A549 (cell line): ENCODE measurements around the gene UAP1. TPM values are rescaled to one million over a fixed set of nuclear protein-coding genes. Genes with fewer than 3 reads are reported as not detected.

Source experiments
- ATAC-seq, 2 experiments: fragments of 200-7000 bp in 1 of 2; fragments of >200 bp in 1 of 2; cut with Nextera tagmentation in 1 of 2; cut with Tn5 transposase in 1 of 2; 3 replicates each; pipeline versions ENCODE4 v1.8.0 to v1.9.1; 2018 to 2020; ENCODE audit warnings: mild to moderate bottlenecking in 1 of 2, moderate library complexity in 1 of 2
- CTCF ChIA-PET: fragments of 300-600 bp; sonication (Branson Sonifier 250); formaldehyde crosslinking; extraction: SDS; loops from one replicate; lab custom pipeline; 2021; ENCODE audit warnings: antibody characterized with exemption, inconsistent platforms; lab: Yijun Ruan, JAX
- POLR2A ChIA-PET: fragments of 350-600 bp; formaldehyde crosslinking; extraction: SDS; loops from one replicate; lab custom pipeline; 2021; ENCODE audit warnings: antibody characterized with exemption, inconsistent platforms; lab: Yijun Ruan, JAX
- DNase-seq, 2 experiments: peaks; one replicate each; pipeline versions ENCODE4 v3.0.0 to v3.0.0-alpha.2; 2011 to 2016; ENCODE audit warnings: low read depth in 1 of 2, low spot score in 1 of 2
- FAIRE-seq: peaks from 2 replicates; lab custom pipeline; 2011; peaks lifted over from hg19 to GRCh38; lab: Jason Lieb, UNC
- H3K27ac ChIP-seq, 2 experiments: fragments of >200 bp; sonication (Bioruptor Twin); formaldehyde crosslinking; 3 replicates each; pipeline ENCODE4 v1.5.1; 2016 to 2017
- H3K4me1 ChIP-seq: fragments of >200 bp; sonication (Bioruptor Twin); formaldehyde crosslinking; 3 replicates; pipeline ENCODE4 v1.6.1; 2016
- H3K4me2 ChIP-seq: fragments of >200 bp; sonication (Bioruptor Twin); formaldehyde crosslinking; 3 replicates; pipeline ENCODE4 v1.6.1; 2016
- H3K4me3 ChIP-seq: fragments of >200 bp; sonication (Bioruptor Twin); formaldehyde crosslinking; 3 replicates; pipeline ENCODE4 v1.5.1; 2016
- H3K9me3 ChIP-seq: fragments of >200 bp; sonication (Bioruptor Twin); formaldehyde crosslinking; 3 replicates; pipeline ENCODE4 v1.6.1; 2016
- ATOH8 ChIP-seq: fragments of 250-450 bp; sonication (Bioruptor Pico); IDR thresholded peaks from 2 replicates; pipeline ENCODE4 v1.5.0; 2020; ENCODE audit warnings: low read depth, mild to moderate bottlenecking, moderate library complexity
- BCL3 ChIP-seq: fragments of >200 bp; sonication (Bioruptor Twin); formaldehyde crosslinking; IDR thresholded peaks from 3 replicates; pipeline ENCODE4 v1.6.1; 2016
- CEBPB ChIP-seq, 2 experiments: fragments of >200 bp in 1 of 2; sonication (Bioruptor Twin) in 1 of 2; formaldehyde crosslinking in 1 of 2; IDR thresholded peaks; 2 replicates each; pipeline ENCODE4 v1.6.1; 2012 to 2016
- EHMT2 ChIP-seq: fragments of 200-600 bp; sonication (generic); IDR thresholded peaks from 2 replicates; pipeline ENCODE4 v1.6.1; 2016; ENCODE audit warnings: antibody characterized with exemption, low read depth, mild to moderate bottlenecking, moderate library complexity
- HES2 ChIP-seq: fragments of >200 bp; sonication (Bioruptor Twin); formaldehyde crosslinking; IDR thresholded peaks from 2 replicates; pipeline ENCODE4 v1.6.1; 2016
- JUN ChIP-seq, 2 experiments: fragments of >200 bp; sonication (Bioruptor Twin); formaldehyde crosslinking; IDR thresholded peaks; 2 replicates in 1 of 2; 3 replicates in 1 of 2; pipeline ENCODE4 v1.6.1; 2016 to 2017
- MAZ ChIP-seq: fragments of 150-350 bp; IDR thresholded peaks from 2 replicates; pipeline ENCODE4 v1.6.1; 2014; ENCODE audit warnings: antibody characterized with exemption, low read depth, low read length, borderline replicate concordance
- PBX3 ChIP-seq: IDR thresholded peaks from 2 replicates; pipeline ENCODE4 v1.6.1; 2012
- POLR2A ChIP-seq: IDR thresholded peaks from 2 replicates; pipeline ENCODE4 v1.6.1; 2012; ENCODE audit warnings: mild to moderate bottlenecking, low read length
- RAD21 ChIP-seq, 2 experiments: fragments of >200 bp in 1 of 2; sonication (Bioruptor Twin) in 1 of 2; formaldehyde crosslinking in 1 of 2; IDR thresholded peaks in 1 of 2; conservative IDR thresholded peaks in 1 of 2; 2 replicates in 1 of 2; 3 replicates in 1 of 2; pipeline ENCODE4 v1.6.1; 2012 to 2018; ENCODE audit warnings: inconsistent platforms in 1 of 2
- SMC3 ChIP-seq: fragments of >200 bp; sonication (Bioruptor Twin); formaldehyde crosslinking; IDR thresholded peaks from 3 replicates; pipeline ENCODE4 v1.6.1; 2018; ENCODE audit warnings: inconsistent platforms
- ZC3H11A ChIP-seq: fragments of 450-650 bp; IDR thresholded peaks from 2 replicates; pipeline ENCODE4 v1.6.1; 2014; ENCODE audit warnings: antibody characterized with exemption, mild to moderate bottlenecking
- whole genome bisulfite sequencing: methylation state at CpG from one replicate; pipeline ENCODE4 v1.1.6; 2017; ENCODE audit errors: missing lambda C conversion rate; 5-methylcytosine and 5-hydroxymethylcytosine counted together
- polyA plus RNA-seq, 4 experiments: library from polyadenylated mRNA; depleted of rRNA in 3 of 4; stranded (reverse); fragments of >200 nt; fragmentation: RNase III in 1 of 4; extraction: RNeasy Plus Mini Kit Qiagen cat#74134 plus additional on column Dnase treatment in 1 of 4; gene quantifications; 2 replicates in 3 of 4; 3 replicates in 1 of 4; pipeline ENCODE4 v1.2.3, GENCODE V29; 2011 to 2017
- TF ChIP-seq, protein P1 (sequence below): fragments of 450-650 bp; IDR thresholded peaks from 2 replicates; pipeline ENCODE4 v1.6.1; 2014; ENCODE audit warnings: antibody characterized with exemption
- TF ChIP-seq, protein P2 (sequence below): IDR thresholded peaks from 2 replicates; pipeline ENCODE4 v1.6.1; 2012

Gene UAP1
- polyA plus RNA-seq, 2 of the 4 experiments (the other 2 are of a cell fraction): 19.8 to 25.3 TPM

DNA sequence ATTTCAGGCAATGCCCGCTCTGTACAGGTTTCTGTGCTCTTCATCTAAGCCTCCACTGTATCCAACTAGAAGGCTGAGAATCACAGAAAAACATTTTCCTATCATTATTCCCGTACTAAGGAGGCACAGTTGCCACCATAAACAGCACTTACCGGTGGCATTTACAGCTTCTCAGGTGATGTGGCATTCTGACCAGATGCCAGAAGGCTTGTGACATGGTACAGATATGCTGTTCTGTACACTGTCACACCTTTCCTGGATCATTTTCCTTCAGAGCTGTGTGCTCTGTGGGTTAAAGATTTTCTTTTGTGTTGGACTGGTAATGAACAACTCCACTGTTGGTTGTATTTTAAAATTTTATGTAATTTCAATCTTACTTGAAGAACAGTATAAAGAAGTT, 4.0 kb upstream of the UAP1 start:
- CTCF ChIA-PET: no interaction called here
- no peak for DNase-seq
- Histone ChIP-seq H3K4me3 (no peak overlapping the region), H3K4me1 (peaks cover 6% of the 10 kb centered on the region; the same call in 2 of the 3 replicates)
- TF ChIP-seq MAZ: no peak
- no peak for TF ChIP-seq EHMT2
- no peak for TF ChIP-seq ZC3H11A
- TF ChIP-seq, protein P1, sequence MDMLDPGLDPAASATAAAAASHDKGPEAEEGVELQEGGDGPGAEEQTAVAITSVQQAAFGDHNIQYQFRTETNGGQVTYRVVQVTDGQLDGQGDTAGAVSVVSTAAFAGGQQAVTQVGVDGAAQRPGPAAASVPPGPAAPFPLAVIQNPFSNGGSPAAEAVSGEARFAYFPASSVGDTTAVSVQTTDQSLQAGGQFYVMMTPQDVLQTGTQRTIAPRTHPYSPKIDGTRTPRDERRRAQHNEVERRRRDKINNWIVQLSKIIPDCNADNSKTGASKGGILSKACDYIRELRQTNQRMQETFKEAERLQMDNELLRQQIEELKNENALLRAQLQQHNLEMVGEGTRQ: no peak
- no peak for TF ChIP-seq ATOH8 (CRISPR knock-in tag)
- TF ChIP-seq, all 56 proteins: peak for 0
- H3K27ac ChIP-seq: no peak overlapping the region
- no peaks in the 10 kb centered on the region for H3K9me3 ChIP-seq
- ATAC-seq: no peak
- POLR2A ChIA-PET: no interaction called here
- no peak overlapping the region for H3K4me2 ChIP-seq
- FAIRE-seq: no peak
- WGBS: 48% methylated on average over 3 of the region's 3 CpGs

DNA sequence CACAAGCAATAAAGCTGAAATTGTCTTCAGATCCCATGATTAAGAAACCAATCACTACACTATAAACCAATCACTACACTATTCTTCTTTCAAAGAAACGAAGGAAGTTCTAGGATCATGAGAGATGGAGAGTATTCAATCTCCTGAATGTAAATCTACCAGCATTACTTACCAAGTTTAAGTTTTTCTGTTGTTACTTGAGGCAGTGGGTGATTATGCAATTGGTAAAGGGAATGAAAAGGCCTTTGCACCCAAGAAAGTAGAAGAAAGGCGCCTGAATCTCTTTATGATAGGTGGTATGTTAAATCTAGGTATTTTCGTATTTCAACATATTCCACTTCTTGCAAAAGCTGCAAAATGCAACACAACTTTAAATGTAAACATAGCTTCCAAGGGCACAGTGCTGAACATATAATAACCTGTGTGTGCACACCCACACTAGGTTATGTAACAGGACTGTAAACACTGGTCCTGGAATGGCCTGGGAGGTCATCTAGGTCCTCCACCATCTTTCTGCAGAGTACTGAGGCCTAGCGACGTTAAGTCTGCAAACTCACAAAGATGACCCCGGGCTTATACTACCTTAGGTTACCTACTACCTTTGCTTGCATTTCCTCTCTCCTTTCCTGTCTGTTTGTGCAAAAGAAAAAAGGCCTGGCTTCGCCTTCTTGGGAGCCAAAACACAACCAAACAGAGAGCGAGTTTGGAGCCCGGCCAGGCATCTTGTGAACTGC, 1.1 kb upstream of the UAP1 start:
- WGBS: 58% methylated on average over 9 of the region's 9 CpGs
- 0 out of 4 replicates have a peak, but pooled peaks of 1 of the 2 experiments have one; percentile 1 for TF ChIP-seq CEBPB (IDR thresholded peaks at IDR 0.05)
- no peak for TF ChIP-seq SMC3
- H3K4me2 ChIP-seq: peak overlapping the region; percentile 88
- peak in 1 of 2 experiments; percentile 31 for DNase-seq
- H3K27ac ChIP-seq: peak overlapping the region; percentile 80 to 94
- peaks cover 6% of the 10 kb centered on the region; the same call in 2 of the 3 replicates for H3K4me1 ChIP-seq
- no peaks in the 10 kb centered on the region for H3K9me3 ChIP-seq
- peak; percentile 4 to 19; a peak in 3 of 6 replicates for ATAC-seq
- peak overlapping the region; percentile 64 for H3K4me3 ChIP-seq
- CTCF ChIA-PET: no interaction called here
- no peak for FAIRE-seq
- POLR2A ChIA-PET: no interaction called here

- DNase-seq: peak; percentile 89 to 93
- no peaks in the 10 kb centered on the region for H3K9me3 ChIP-seq
- H3K4me2 ChIP-seq: peak overlapping the region; percentile 88
- WGBS: 1% methylated on average over 18 of the region's 53 CpGs
- ATAC-seq: peak; percentile 96 to 98
- CTCF ChIA-PET: no interaction called here
- H3K4me3 ChIP-seq: peak overlapping the region; percentile 64
- peak overlapping the region; percentile 80 to 94 for H3K27ac ChIP-seq
- TF ChIP-seq POLR2A (peak; percentile 84), JUN (IDR thresholded peaks at IDR 0.05) (peak; percentile 59 to 65; a peak in 3 of 5 replicates), HES2 (no peak), BCL3 (peak; percentile 93), CEBPB (IDR thresholded peaks at IDR 0.05) (0 out of 4 replicates have a peak, but pooled peaks of 1 of the 2 experiments have one; percentile 2), RAD21 (conservative IDR thresholded peaks at IDR 0.05 in 1 of 2, IDR thresholded peaks at IDR 0.05 in 1 of 2) (no peak), PBX3 (peak; percentile 63)
- TF ChIP-seq, protein P2, sequence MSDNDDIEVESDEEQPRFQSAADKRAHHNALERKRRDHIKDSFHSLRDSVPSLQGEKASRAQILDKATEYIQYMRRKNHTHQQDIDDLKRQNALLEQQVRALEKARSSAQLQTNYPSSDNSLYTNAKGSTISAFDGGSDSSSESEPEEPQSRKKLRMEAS: 0 out of 2 replicates have a peak, but pooled peaks have one; percentile 29
- no peak for FAIRE-seq
- peaks cover 6% of the 10 kb centered on the region; the same call in 2 of the 3 replicates for H3K4me1 ChIP-seq
- POLR2A ChIA-PET: interaction anchor here (0.7 to 1.0 kb wide), 2 partner anchors 11 to 25 kb away, joined by 3 read pairs; no protein-coding TSS in a partner anchor
Measured at GRCh38 chr1:162561037-162561615, 396 bp upstream of the UAP1 start.
